ENCODE results near the gene GALK2.

The GALK2 gene

GRCh38 chr15:49169880-49170597 is at the start of gene GALK2:
Gene GALK2 (plus strand): TSS chr15:49170247. CDS start chr15:49170323, 76 bp downstream.
- DNase-seq (ENCODE audit: low read depth in 2 of 2), result peak; percentile 68 to 72

GRCh38 chr15:49120832-49121231 is 49.2 kb upstream of the GALK2 start:
- DNase-seq (ENCODE audit: low read depth in 2 of 2), result no peak

DNA sequence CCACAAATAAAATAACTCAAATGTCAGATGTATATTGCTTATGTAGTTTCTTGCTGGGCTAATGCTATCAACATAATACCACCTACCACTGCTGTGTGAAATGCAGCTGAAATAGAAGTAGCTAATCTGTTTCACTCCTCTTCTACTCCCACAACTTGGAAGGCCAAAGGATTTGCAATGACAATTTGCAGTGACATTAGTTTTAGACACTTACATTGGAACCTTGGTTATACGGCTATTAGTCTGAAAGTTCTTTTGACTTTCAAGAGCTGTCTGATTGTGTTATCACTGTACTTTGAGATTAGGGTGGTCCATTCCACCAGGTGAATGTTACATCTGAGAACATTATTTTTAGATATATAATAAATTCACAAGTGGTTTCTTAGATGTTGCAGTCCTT is 48.1 kb upstream of the GALK2 start:
- DNase-seq (ENCODE audit: low read depth in 2 of 2), result no peak

- no peak for DNase-seq (ENCODE audit: low read depth in 2 of 2)
Measured at GRCh38 chr15:49122541-49123062, 47.4 kb upstream of the GALK2 start.

DNA sequence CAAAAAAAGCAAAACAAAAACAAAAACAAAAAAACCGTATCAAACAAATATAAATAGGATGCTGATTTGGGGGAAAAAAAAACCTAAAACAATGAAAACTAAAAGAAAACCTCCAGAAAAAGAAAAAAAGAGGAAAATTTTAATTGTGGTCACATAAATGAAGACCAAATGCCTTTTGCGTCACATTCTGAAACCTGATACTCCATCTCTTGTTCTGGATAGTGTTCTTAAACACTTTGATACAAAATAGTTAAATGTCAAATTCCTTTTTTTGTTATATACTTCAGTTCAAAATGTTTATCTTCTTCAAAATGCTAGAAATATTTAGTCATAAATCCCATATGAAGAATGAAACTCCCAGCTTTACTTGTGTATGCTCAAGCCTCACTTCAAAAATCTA is 45.7 kb upstream of the GALK2 start:
- no peak for DNase-seq (ENCODE audit: low read depth in 2 of 2)

DNA sequence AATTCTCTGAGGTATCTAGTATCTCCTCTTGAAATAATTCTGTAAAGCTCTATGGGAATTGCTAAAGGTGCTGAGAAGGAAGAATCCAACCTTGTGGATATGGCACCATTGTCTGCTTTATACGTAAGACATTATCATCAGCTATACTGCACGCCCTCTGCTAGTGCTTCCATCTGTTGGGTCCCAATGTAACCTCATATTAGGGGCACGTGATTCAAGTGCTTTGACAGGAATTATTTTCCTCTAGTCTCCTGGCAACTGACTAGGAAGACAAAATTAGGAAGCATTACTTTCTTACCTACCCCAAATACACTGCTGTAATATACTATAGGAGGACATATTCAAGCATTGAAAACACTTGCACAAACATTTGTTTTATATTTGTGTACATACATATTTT is 38.6 kb upstream of the GALK2 start:
- no peak for DNase-seq (ENCODE audit: low read depth in 2 of 2)

DNA sequence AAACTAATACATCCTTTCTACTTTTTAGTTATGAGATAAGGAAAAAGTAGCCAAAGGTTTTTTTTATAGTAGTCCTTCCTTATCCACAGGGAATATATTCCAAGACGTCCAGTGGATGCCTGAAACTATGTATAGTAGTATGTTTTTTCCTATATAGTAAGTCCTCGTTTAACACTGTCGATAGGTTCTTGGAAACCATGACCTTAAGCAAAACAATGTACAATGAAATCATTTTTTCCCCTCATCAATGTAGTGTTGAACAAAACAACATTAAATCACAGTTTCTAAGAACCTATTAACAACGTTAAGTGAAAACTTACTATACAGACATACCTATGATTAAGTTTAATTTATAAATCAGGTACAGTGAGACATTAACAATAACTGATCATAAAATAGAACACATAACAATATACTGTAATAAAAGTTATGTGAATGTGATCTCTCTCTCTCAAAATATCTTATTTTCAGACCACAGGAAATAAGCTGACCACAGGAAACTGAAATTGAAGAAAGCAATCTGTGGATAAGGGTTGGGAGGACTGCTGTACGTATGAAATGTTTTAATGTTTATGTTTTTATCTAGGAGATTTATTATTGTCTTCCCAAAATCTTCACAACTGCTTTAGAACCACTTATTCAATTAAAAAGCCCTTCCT is 35.2 kb upstream of the GALK2 start:
- DNase-seq (ENCODE audit: low read depth in 2 of 2), result no peak

DNA sequence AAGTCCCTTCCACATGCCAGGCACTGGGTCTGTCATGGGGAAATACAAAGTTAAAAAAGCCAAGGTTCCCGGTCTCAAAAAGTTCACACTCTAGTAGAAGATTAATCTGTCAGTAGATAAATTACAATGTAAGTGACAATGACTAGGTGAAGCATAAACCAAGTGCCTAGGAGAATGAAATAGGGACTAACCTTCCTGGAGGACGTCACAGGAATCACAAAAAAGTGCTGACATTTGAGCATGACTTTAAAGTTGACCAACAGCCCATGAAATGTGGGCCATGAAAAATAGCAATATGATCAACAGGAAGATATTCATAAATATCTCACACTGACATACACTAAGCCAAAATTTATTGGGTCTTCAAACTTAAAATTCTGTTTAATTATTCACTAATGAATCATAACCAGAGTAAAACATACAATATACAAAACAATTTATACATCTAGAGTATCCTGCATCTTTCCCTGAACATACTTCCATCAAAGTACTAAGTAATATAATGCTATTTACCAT is 34.6 kb upstream of the GALK2 start:
- no peak for DNase-seq (ENCODE audit: low read depth in 2 of 2)

- no peak for DNase-seq (ENCODE audit: low read depth in 2 of 2)
Measured at GRCh38 chr15:49135911-49136310, 34.1 kb upstream of the GALK2 start.

DNA sequence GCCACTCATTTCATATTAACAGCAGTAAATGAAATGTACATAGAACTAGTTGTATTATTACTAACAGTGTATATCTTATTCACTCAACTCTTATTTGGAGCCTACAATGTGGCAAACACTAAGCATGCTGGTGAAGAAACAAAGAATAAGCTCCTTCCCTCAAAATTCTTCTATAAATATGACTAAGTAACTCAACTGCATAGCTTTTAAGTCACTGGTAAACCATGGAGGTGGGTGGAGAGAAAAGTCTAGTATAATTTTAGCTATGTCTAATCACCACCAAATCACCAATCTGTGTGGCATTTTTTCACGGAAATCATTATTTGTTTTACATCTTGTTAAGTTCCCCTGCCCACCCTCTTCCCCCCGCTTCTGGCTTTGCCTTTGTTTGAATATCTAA is 32.2 kb upstream of the GALK2 start:
- no peak for DNase-seq (ENCODE audit: low read depth in 2 of 2)

- no peak for DNase-seq (ENCODE audit: low read depth in 2 of 2)
Measured at GRCh38 chr15:49145651-49146609, 24.1 kb upstream of the GALK2 start.

DNA sequence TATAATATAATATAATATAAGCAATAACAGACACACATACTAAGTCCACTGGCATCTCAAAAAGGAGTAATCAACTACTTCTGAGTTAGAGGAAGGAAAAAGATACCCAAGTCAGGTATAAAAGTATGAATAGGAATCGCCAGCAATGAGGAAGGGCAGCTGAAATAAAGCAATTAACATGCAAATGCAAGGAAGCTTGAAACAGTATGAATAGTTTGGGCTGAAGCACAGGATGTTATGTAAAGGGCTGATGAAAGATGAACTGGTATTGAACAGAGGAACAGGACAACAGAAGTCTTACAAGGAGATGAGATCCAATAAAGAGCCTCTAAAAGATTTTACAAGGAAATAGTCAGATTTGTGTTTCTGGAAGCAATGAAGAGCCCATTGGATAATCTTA is 21.7 kb upstream of the GALK2 start:
- DNase-seq (ENCODE audit: low read depth in 2 of 2), result no peak

GRCh38 chr15:49148727-49149126 is 21.3 kb upstream of the GALK2 start:
- DNase-seq (ENCODE audit: low read depth in 2 of 2), result no peak

GRCh38 chr15:49151831-49152230 is 18.2 kb upstream of the GALK2 start:
- DNase-seq (ENCODE audit: low read depth in 2 of 2), result no peak

- DNase-seq (ENCODE audit: low read depth in 2 of 2), result no peak
Measured at GRCh38 chr15:49152552-49153312, 17.3 kb upstream of the GALK2 start.

- DNase-seq (ENCODE audit: low read depth in 2 of 2), result no peak
Measured at GRCh38 chr15:49154359-49154758, 15.7 kb upstream of the GALK2 start.

DNA sequence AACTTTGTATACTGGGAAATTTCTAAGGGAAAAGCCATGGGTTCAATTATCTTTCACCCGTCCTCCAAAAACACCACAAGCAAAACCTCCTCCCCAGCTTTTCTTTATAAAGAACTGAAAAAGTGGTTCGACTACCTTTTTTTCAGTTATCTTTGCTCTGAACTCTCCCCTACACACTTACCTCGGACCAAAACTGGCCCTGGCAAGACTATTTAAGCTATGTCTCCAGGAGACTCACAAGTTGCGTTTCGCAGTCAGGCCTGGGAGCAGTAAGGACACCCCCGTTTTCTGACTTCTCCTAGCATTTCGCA is 15.3 kb upstream of the GALK2 start:
- no peak for DNase-seq (ENCODE audit: low read depth in 2 of 2)

- peak; percentile 80 to 90 for DNase-seq (ENCODE audit: low read depth in 2 of 2)
Measured at GRCh38 chr15:49155110-49155833, 14.8 kb upstream of the GALK2 start, which contains the start of gene COPS2. Gene COPS2 (minus strand): TSS chr15:49155599. CDS start chr15:49155578, 21 bp downstream.

- no peak for DNase-seq (ENCODE audit: low read depth in 2 of 2)
Measured at GRCh38 chr15:49155834-49156627, 14.0 kb upstream of the GALK2 start.

GRCh38 chr15:49163678-49164077 is 6.4 kb upstream of the GALK2 start:
- no peak for DNase-seq (ENCODE audit: low read depth in 2 of 2)
